CD1c-positive myeloid dendritic cell (primary cell): ENCODE measurements around the gene HOXA13.

ENCODE experiments used
- DNase-seq: peaks from one replicate; pipeline ENCODE4 v3.0.0-alpha.2; 2016; ENCODE audit errors: extremely low spot score

HOXA13 gene

DNA sequence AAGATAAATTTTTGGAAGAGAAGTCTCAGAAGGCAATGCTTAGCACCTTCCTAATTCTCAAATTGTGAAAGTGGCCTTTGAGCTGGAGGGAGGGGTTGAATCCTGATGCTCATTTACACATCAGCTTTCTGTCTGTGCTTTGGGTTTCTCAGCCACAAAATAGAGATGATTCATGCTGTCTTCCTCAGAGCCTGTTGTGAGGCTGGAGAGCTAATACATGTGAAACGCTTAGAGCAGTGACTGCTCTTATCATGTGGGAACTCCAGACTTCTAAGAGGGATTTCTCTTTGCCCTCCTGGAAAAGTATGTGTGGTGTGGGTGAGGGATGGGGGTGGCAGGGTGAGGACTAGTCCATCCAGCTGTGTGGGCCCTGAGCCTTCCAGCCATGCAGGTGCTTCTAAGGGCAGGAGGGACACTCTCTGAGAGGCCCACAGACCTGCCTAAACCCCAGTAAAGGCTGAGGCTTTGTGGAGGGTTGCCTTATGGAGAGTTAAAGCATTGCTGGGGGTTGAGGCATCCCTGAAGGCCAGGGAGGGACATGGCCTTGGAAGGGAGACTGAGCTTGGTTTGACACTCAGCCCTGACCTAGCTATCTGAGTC is 37.9 kb upstream of the HOXA13 start:
- no peak for DNase-seq

GRCh38 chr7:27235387-27236311 is 35.8 kb upstream of the HOXA13 start:
- peak; percentile 39 for DNase-seq

GRCh38 chr7:27229448-27229847 is 29.6 kb upstream of the HOXA13 start:
- no peak for DNase-seq

DNA sequence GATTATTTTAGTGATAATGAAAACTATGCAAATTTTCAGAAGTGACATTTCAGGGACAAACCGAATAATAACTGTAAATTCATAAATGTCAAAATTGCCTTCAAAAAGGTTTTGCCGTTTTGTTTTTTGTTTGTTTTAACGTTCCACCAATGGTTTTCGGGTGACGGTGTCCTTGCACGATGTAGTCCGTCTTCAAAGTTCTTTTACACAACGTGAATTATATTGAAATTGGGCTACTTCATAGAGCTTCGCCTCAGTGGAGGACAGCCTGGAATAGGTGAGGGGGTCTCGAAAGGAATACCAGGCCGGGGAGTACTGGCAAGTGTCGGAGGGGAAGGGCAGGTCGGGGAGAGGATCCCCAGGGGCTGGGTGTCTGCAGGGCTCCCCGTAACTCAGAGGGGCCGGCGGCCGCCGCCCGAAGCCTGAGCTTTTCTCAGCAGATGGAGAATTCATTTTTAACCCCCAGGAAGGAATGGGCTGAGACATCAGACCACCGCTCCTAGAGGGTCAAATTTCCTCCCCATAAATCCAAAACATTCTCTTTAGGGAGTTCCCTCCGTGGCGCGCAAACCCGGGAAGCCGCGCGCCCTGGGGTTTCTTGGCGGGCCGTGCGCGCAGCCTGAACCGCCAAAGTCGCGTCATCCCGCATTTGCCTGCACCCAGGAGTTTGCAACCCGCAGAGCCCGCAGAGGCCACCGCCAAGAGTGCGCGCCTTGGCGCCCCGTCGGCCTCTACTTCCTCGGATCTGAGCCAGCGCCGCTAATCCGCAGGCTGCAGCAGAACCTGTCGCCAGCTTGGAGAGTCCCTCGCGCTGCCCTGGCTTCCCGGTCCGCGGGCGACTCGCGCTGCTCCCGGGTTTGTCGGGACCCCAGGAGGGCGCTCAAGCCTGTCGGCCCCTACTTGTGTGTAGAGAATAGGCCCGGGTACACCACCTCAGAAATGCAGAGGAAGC is 25.4 kb upstream of the HOXA13 start:
- DNase-seq = no peak

DNA sequence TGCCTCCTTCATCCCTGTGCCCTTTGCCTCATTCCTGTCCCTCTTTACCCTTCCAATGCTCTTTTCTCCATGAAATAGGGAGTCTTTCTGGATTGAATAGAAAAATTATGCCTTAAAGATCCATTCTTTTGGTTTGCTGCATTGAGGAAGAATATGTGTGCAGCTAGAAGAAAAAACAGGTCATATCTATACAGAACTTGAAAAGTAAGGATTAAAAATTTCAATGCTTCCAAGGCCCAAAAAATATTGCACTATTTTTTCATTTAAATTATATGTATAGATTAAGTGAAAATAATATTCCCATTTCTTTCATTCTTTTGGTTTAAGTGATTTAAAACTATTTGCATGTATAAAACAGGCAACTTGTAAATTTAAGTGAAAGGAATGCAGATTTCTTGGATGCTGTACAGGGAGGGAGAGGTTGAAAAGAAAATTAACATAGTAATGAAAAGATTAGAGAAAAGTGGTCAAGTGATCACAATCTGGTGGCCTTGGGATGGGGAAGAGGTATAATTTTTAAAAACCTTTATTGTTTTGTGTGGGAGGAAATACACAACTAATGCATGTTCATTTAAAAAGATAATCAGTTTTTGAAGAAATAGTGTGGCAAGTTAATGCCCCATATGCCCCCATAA is 24.2 kb upstream of the HOXA13 start:
- DNase-seq = no peak

DNA sequence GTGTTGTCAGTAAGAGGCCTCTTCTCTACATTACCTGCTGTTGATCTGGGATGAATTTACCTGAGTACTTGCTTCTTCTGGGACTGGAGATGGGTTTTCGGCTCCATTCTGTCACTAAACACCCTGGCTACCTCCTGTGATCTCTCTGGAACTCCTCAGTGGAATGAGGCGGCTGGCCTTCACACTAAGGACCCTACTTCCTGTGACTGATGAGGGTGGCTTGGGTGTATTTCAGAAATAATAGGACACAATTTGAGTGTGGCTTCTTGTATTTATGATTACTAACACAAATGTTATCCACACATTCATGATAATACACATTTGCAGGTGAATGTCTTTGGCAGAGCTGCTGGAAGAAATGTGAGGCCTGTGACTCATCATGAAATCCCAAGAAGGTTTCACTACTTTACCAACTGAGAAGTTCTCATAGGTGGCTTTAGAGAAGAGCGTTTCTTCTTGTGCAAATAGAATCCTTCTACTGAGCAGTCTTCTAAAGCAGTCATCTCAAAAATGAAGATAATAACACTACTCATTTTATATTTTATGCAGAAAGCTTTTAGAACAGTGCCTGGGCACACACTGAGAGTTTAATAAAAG is 21.4 kb upstream of the HOXA13 start:
- no peak for DNase-seq

DNA sequence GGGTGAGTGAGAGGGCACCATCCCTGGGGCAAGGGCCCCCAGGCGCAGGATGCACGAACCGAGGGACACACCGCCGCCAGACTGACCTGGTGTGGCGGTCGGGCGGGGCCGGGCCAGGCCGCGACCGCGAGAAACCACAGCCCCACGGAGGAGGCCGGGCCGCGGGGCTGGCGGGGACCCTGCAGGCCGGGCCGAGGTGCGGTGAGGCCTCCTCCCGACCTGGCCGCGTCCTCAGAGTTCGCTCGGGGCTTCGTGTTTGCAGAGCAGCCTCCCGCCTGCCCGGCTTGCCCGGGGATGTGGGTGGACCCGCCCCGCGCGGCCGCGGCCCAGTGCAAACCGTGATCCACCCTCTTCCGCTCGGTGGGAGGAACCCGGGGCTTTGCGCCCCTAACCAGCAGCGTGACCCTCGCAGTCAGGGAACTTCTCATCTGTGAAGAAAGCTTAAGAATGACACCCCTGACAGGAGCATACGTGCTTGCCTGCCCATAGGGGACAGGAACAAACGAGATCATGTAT is 20.6 kb upstream of the HOXA13 start:
- DNase-seq = no peak

DNA sequence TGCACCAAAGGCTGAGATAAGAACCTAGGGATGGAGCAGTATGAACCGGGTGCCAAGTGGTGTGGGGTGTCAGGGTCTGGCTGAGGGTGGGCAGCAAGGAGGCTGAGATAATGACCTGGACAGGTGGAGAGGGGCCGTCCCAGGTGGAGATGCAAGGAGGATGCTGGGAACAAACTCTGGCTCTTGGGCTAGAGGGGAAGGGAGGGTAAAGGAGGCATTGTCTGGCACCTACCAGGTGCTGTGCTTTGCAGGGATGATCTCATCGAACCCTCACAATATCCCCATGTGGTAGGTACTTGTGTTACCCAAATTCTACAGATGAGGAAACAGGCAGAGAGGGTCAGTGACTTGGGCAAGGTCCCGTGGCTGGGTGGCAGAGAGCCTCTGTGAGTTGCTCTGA is 19.9 kb upstream of the HOXA13 start:
- no peak for DNase-seq

- DNase-seq = no peak
Measured at GRCh38 chr7:27217951-27218350, 18.1 kb upstream of the HOXA13 start.

DNA sequence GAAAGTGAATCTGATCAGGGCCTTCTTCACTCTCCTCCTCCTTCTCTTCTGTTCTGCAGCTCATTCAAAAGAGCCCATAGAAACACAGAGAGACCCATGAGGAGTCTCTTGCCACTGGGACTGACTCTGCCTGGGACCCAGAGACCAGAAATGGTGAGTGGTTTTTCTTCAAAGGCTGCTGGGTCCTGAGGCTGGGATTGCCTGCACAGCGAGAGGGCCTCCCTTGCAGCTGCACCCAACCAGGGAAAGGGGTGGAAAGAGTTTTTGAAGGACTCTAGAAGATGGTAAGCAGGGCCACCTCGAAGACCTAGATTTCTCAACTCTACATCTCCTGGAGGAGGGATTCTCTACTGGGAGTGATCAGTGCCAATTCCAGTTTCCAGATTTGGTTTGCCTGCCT is 15.5 kb upstream of the HOXA13 start:
- DNase-seq = no peak

GRCh38 chr7:27214239-27214950 is 14.5 kb upstream of the HOXA13 start:
- no peak for DNase-seq

DNA sequence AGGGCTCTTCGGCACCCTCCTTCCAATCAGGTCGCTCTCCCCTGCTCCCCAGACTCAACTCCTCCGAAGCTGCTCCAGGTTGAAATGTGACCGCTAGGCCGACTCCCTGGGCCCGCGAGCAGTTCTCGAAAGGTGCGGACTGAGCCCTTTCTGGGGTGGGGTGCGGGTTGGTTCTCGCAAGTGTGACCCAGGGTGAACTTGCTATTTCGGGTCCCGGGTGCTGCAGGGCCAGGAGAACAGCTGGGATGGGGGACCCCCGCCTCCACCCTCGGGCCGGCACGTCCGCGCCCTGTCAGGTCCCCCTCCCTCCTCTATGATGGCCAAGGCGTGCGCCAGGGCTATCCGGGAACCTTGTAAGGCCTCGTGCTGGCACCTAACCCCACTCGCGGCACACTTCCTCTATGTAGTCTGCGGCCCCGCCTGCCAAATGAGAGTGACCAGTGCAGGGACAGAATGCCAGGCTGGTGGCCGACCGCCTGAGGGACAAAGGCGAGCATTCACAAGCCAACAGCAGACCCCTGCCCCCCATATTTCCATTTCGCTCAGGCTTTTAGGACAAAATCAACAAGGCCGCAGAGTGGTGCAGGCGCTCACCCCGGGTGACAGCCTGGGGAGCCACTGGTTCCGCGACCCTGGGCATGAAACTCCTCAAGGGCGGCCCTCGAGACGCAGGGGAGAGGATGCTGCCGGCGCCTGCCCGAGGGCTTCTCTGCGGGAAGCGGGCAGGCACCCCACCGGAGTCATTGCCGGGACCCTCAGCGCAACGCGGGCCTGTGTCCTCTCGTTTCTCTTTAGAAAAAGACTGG is 13.7 kb upstream of the HOXA13 start:
- peak; percentile 21 for DNase-seq

DNA sequence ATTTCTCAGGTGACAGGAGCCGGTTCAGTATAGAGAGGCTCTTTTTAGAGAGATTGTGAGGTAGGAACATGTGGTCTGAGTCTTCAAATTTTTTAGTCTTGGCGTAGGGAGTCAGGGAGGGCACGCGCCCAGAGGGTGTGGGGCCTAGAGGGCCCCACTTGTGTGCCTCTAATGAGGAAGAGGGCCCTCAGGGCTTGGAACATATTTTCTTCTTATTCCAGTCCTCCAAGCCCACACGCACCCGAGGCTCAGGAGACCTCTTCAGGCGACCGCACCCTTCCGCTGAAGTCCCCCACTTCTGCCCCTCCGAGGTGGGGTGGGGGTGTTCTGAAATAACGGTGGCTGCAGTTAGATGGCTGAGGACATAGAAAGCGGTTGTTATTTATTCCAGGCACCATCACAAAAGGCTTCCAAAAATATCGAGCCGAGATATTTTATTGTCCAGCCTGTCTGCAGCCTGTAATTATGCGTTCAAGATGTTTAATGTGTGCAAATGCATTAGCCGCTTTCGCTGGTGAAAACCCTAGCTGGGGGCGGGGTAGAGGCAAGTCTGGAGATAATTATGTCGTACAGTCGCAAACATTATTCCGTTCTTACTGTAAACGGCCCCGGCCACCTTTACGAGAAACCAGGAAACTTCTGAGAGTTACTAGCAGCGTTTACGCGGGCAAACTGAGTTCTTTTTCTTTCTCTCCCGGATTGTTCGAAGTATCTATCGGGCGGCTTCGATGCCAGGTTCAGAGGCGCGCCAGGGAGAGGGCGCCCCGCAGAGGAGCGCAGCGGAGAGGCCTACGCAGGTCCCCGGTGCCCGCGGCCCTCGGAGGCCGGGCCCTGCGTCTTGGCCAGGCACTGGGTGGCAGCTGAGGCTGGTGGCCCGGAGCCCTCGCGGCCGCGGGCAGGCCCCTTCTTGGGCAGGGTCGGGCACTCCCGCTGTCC is 12.9 kb upstream of the HOXA13 start:
- DNase-seq = no peak

GRCh38 chr7:27211764-27212204 is 11.9 kb upstream of the HOXA13 start:
- DNase-seq = no peak

- no peak for DNase-seq
Measured at GRCh38 chr7:27211084-27211446, 11.2 kb upstream of the HOXA13 start.

DNA sequence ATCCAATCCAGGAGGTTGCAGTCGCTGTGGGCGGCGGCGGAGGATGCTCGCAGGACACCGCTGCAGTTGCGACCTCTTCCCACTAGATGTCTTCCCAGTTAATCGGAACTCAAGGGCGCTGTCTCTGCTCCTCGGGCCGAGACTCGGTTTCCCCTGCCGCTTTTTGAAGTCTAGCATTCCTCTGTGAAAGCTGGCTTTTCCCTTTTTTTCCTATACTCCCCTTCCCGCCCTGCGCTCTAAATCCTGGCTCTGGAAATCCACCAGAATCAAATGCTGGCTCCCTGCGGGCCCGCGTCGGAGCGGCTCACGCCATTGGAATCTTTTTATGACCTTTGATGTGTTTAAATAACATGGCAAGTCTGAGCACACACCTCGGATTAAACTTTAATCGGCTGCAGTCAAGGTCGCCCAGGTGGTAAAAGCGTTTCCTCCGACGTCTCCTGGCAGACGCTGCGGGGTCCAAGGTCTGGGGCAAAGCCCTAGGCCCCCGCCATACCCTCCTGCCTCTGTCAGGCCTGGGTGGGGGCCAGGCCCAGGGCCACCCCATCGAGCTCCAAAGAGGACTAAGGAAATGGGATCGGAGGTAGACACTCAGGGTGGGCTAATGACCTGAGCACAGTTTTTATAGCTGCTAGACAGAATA is 10.7 kb upstream of the HOXA13 start:
- peak; percentile 61 for DNase-seq

DNA sequence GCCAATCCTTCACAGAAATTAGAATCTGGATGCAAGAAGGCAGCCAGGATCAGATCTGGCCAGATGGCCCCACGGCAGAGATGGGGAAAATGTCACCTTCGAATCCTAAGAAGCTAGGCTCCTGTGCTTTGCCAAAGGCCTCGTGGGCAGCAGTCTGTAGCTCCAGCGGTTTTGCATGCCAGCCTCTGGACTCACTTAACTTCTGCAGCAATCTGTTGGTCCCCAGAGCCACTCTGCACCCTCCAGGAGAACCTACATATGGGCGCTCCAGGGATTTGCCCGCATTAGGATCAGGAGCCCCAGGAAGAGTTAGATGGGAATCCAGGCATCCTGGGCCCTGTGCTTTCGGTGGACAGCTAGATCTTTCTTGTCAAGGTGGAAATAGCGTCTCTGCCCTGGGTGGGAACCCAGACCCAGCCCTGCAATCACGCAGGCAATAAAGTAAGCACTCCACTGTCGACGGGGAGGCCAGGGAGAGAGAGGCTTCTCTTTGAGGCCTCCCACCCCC is 10.1 kb upstream of the HOXA13 start:
- no peak for DNase-seq

- no peak for DNase-seq
Measured at GRCh38 chr7:27208998-27209397, 9.1 kb upstream of the HOXA13 start.
